ENCODE results near the gene HACD3. TPM values are rescaled to one million over a fixed set of nuclear protein-coding genes. Genes with fewer than 3 reads are reported as not detected.

Gene HACD3
- total RNA-seq: 57.0 and 83.2 TPM in 2 replicates

GRCh38 chr15:65530318-65531111 is at the start of gene HACD3:
Gene HACD3, plus strand, starts transcription at chr15:65530463. Its CDS starts 169 bp downstream, at chr15:65530632.

DNA sequence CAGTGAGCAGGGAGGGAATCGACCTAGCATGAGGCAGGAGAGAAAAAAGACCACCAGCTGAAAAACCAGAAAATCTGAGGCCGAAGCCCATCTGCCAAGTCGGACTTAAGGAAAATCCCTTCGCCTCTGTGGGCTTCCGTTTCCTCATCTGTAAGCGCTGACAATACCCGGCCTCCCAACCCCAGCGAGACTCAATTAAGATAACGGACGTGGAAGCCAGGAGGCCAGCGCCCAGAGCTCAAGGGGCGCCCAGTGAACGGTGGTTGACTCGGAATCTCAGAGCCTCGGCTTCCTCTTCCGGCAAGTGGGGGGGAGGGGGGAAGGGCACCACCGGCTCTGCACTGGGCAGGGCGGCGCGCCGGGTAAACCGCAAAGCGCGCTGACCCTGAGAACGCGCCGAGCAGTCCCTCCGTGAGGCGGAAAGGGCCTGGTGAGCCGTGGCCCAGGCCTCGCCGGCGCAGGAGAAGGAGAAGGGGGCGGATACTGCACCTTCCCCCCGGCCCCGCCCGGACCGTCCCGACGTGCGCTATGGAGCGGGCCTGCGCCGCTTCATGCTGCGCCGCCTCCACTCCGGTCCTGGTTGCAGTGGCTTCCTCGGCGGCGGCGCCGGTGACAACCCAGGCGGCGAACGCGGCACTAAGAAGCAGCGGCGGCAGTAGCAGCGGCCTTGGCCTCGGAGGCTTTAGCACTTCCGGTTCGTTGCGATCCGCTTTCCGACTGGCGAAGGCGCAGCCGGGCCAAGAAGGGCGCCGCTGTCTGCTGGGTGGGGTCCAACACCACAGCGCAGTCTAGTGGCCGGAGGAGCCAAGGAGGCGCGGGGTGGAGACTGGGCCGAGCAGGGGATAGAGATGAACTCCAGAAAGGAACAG is 13.0 kb upstream of the HACD3 start, which contains the start of gene DPP8:
Gene DPP8 (minus strand): TSS at position 693 of the 869 bp plus-strand sequence. CDS start 5,136 bp downstream, outside the sequence.

DNA sequence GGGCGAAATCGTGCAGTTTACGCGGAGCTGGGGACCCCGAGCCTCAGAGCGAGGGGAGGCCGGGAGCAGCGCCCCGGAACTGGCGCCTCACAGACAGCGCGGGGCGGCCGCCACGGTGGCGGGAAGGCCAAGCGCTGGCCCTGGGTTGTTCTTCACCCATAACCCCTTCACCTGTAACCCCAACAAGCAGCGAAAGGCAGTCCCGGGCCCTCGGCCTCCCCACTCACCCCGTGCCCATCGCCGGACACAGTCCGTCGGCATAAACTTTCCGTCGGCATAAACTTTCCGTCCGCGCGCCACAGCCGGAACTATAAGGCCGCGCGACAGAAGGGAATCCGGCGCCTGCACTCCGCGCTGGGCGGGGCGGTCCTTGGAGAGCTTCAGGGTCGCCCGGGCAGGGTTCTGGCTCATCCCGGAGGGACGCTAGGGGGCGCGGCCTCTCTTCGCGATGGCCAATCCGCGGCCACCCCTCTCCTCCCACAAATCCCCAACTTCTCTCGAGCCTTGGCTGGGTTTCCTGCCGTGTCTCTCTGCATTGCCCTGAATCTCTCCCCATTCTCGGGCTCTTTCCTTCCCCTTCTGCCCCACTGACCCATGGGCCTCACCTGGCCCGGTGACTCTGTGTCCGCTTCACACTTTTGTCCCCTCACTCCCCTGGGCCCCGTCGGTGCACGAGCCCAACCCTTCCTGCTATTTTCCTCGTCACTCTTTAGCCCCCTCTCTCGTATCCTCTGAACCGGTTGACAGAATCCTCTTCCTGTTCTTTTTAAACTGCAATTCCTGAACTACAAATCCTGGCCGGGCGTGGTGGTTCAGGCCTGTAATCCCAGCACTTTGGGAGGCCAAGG is 80.8 kb downstream of the HACD3 start, which contains the start of gene INTS14:
Gene INTS14 (minus strand): TSS at position 261 of the 848 bp plus-strand sequence. CDS start 3,751 bp downstream, outside the sequence.

DNA sequence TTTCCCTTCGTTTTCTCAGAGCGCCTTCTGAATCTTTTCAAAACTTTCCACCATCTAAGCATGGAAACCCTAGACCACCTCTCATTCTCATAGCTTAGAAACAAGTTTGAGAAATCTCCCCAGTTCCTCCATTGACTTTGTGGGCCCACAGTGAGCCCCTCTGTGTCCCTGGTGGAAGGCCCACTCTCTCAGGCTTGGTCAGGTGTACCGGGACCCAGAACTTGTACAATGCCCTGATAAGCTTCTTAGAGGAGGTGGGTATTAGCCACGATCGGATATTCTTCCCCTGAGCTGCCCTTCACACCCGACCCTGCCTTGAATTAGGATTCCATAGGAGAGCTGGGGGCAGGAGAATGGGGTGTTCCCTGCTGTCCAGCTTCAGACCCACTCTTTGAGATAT is 91.4 kb downstream of the HACD3 start, which contains the start of gene SLC24A1:
Gene SLC24A1 (plus strand): TSS at position 301 of the 400 bp plus-strand sequence. CDS start 2,143 bp downstream, outside the sequence.

Other genes starting within 250 kb of the HACD3 start
- 1.8 and 2.1 TPM in 2 replicates for gene PARP16, start 243.6 kb upstream of the HACD3 start, total RNA-seq
- gene RNU5A-1, start 234.4 kb upstream of the HACD3 start, total RNA-seq: not detected in 2 replicates
- not detected in 2 replicates for gene RNU5B-1, start 225.8 kb upstream of the HACD3 start, total RNA-seq
- not detected in 2 replicates for gene IGDCC3, start 152.5 kb upstream of the HACD3 start, total RNA-seq
- gene IGDCC4, start 107.5 kb upstream of the HACD3 start, total RNA-seq: 1.2 and 1.4 TPM in 2 replicates
- 34.6 and 41.6 TPM in 2 replicates for gene DPP8, start 12.8 kb upstream of the HACD3 start, total RNA-seq
- gene INTS14, start 80.7 kb downstream of the HACD3 start, total RNA-seq: 23.5 and 31.2 TPM in 2 replicates
- 2.4 and 3.1 TPM in 2 replicates for gene SLC24A1, start 91.5 kb downstream of the HACD3 start, total RNA-seq

Measured in smooth muscle cell of bladder (primary cell).